HG02981 (cell line): ENCODE results near the gene TMEM258.

Experiments used
- ATAC-seq: cut with Tn5 transposase; IDR thresholded peaks from one replicate; pipeline ENCODE4 v1.9.1; 2021; ENCODE audit warnings: mild to moderate bottlenecking, moderate library complexity; ENCODE audit not compliant: unreplicated experiment

TMEM258 gene

DNA sequence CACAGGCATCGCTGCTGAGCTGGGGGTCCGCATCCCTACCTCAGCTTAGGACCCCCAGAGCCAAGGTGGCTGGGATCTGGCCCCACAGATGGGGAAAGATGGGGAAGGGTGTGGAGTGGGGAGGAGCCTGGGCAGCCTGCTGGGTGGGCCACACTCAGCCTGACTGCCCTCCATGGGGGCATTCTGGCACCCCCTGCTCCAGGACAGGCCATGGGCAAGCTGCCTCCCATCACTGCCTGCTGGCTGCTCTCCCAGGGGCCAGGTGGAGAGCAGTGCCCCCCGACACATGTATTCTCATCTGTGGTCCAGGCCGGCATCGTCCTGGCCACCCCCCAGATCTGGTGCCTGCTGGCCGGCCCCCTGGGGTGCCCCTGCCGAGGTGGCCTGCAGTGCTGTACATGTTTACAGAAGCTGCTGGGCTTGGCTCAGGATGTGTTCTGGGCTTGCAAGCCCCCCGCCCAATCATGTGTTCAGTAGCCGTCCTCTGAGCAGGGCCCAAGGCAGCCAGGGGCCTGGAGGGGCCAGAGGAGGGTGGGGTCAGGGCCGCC is 47.7 kb downstream of the TMEM258 start:
- no peak for ATAC-seq

GRCh38 chr11:61744181-61744580 is 48.2 kb downstream of the TMEM258 start:
- no peak for ATAC-seq

DNA sequence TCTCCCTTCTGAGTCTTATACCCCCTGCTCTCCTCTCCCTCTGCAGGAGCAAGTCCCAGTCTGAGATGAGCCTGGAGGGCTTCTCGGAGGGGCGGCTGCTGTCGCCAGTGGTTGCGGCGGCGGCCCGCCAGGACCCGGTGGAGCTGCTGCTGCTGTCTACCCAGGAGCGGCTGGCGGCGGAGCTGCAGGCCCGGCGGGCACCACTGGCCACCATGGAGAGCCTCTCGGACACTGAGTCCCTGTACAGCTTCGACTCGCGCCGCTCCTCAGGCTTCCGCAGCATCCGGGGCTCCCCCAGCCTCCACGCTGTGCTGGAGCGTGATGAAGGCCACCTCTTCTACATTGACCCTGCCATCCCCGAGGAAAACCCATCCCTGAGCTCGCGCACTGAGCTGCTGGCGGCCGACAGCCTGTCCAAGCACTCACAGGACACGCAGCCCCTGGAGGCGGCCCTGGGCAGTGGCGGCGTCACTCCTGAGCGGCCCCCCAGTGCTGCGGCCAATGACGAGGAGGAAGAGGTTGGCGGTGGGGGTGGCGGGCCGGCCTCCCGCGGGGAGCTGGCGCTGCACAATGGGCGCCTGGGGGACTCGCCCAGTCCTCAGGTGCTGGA is 48.8 kb downstream of the TMEM258 start:
- ATAC-seq: no peak

DNA sequence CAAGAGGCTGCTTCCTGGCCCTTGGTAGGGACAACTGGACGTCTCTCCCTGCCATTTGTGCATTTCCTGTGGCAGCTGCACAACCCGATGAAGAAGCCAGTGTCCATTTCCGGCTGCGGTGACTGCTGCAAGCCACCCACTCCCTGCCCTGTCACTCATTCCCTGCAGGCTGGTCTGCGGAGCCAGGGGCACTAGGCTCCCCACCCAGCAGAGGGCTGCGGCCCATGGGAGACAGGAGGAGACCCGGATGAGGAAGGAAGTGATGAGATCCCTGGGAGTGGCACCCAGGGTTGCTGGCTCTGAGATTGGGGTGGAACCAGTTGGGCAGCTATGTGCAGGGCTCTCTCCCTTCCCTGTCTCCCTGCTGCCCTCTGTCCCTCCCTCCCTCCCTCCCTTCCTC is 50.0 kb downstream of the TMEM258 start:
- no peak for ATAC-seq

- no peak for ATAC-seq
These were observed 52.4 kb downstream of the TMEM258 start for GRCh38 chr11:61739966-61740365.

- no peak for ATAC-seq
These were observed 53.0 kb downstream of the TMEM258 start for GRCh38 chr11:61739413-61739812.
